Activated gamma-delta T cell (primary cell): Measurements from ENCODE around the gene IRF2BP2.

Experiments used
- DNase-seq: peaks from one replicate; lab custom pipeline; 2025; lab: John Stamatoyannopoulos, UW

Gene IRF2BP2

GRCh38 chr1:234634387-234634786, 24.4 kb upstream of the IRF2BP2 start:
- no peak for DNase-seq

DNA sequence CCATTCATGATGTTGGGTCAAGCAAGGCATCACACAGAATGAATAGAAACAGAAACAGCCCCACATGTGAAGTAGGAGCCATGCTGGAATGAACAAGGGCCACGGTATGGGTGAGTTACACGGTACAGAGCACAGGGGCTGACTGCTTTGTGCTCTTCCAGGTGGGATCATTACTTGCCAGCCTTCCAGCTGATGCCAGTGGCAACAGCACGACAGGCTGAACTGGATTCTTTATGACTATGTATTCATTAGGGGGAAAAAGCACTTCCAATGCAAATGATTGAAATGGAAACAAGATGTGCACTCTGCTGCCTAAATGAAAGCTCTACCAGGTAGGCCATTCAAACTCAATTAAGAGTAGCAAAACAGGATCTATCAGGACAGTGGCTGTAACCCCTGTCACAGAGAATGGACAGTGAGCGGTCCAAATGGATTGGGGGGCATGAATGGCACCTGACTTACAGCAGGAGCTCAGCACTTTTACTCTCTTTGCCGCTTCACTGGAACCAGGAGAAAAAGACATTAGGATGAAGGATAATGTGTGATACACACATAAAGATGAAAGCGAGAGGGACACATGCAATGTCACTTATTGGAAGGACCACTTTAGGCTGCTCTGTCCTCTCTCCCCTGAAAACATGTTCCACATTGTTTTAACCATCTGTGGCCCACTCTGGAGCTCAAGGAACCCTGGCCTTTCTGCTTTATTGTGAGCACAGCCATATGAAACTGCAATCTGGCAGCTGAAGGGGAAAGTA, 23.4 kb upstream of the IRF2BP2 start:
- no peak for DNase-seq

DNA sequence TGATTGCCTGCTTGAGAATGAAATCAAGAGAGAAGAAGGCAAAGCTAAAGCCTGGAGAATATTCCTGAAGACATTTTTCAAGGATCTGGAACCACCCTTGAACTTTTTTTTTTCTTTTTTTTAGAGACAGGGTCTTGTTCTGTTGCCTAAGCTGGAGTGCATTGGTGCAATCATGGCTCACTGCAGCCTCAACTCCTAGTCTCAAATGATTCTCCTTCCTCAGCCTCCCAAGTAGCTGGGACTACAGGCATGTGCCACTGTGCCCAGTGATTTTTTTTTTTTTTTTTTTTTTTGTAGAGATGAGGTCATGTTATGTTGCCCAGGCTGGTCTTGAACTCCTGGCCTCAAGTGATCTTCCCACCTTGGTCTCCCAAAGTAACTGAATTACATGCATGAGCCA, 22.2 kb upstream of the IRF2BP2 start:
- no peak for DNase-seq

GRCh38 chr1:234631721-234632125, 21.7 kb upstream of the IRF2BP2 start:
- no peak for DNase-seq

DNA sequence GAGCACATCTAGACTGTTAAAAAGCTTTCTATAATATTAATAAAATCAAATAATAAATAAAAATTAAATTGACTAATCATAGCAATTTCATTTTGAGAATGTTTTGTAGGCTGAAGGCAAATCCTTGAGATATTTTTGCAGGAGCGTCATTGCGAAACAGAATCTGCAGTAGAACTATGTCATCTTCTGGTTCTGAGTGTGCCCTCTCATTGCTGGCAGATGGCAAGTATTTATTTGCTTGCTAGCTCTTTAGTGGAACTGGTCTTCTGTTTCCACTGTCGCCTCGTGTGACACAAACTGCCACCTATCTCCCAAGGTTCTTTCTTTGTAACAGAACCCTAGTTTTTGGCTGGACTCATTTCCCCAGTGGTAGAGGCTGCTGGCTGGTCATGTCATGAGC, 19.0 kb upstream of the IRF2BP2 start:
- DNase-seq = no peak

DNA sequence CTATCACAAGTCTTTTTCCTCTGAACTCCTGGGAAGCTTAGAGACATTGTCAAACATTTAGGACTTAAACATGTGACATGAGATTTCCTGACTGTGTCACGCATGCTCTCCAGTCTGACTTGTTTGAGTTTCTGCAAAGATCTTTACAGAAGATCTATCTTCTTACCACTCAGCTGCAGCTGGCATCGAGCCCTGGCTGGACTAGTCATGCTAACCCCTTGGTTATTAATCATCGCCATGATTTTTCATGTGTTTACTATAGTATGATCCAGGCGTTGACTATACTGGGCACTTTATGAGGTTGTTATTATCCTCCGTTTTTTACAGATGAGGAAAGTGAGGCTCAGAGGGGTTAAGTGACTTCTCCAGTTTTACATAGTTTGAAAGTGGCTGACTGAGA, 18.1 kb upstream of the IRF2BP2 start:
- no peak for DNase-seq

GRCh38 chr1:234627009-234627950, 17.3 kb upstream of the IRF2BP2 start:
- no peak for DNase-seq

DNA sequence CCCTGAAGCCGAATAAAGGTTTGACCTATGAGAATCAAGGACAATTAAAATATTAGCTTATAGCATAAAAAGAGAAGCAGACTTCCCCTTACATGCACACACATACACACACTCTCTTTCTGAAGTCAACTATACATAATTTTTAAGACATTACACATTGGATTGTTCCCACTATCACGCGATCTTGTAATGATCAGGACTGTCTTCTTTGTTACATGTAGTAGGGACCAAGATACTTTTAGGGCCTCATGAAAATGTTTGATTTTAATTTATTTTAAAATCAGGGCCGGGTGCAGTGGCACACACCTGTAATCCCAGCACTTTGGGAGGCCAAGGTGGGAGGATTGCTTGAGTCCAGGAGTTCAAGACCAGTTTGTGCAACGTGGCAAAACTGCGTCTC, 16.4 kb upstream of the IRF2BP2 start:
- DNase-seq = no peak

- no peak for DNase-seq
Measured at GRCh38 chr1:234624724-234625117, 14.7 kb upstream of the IRF2BP2 start.

GRCh38 chr1:234621657-234622335, 11.8 kb upstream of the IRF2BP2 start:
- no peak for DNase-seq

- no peak for DNase-seq
Measured at GRCh38 chr1:234621127-234621468, 11.1 kb upstream of the IRF2BP2 start.

- no peak for DNase-seq
Measured at GRCh38 chr1:234620272-234621126, 10.5 kb upstream of the IRF2BP2 start.

GRCh38 chr1:234619794-234620247, 9.8 kb upstream of the IRF2BP2 start:
- DNase-seq = no peak

DNA sequence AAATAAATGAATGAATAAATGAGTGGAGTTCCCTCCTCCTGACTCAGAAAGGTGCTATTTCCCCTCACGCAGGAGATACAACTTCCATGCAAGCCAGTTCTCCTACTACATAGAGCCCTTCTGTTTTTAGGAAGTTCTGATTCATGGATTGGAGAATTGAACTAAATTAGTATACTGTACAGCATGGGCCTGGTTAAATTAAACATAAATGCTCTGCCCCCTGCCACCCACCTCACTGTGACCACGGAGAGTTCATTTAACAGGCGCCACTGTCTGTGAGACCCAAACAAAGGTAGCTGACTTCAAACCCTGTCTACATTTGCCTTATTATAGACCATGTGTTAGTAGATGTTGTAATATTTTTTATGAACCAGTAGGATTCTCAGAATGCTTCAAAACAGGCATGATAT, 9.1 kb upstream of the IRF2BP2 start:
- no peak for DNase-seq

GRCh38 chr1:234618737-234619049, 8.7 kb upstream of the IRF2BP2 start:
- no peak for DNase-seq

DNA sequence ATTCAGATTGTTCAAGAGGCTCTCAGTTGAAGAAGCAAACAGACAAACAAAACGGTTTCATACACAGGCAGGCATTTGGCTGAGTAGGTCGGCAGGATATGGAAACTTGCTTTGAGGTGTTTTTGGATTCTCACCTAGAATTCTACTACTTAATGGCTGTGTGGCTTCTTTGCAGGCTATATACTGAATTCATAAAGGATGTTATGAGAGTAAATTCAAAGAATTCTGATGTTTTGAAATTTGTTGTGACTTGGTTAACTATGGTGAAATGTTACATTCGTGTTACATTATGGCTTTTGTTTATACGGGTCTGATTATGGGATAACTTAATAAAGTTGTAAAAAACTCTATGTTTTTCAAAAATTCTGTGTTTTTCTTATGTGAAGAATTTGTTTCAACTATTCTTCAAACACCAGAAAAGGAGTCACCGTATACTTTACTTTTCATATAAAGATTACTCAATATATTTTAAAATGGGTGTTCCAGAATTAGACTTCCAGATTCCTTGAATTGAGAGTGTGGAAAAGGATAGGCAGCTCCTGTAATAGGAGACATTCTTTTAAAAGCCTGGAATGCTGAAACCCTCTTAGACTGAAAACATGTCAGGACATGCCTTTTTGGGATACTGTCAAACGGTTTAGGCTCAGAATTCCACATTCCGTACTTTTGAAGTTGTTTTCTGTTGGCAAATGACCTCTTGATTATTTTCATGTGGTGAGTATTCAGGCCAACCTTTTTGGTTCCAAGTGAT, 8.2 kb upstream of the IRF2BP2 start:
- no peak for DNase-seq

DNA sequence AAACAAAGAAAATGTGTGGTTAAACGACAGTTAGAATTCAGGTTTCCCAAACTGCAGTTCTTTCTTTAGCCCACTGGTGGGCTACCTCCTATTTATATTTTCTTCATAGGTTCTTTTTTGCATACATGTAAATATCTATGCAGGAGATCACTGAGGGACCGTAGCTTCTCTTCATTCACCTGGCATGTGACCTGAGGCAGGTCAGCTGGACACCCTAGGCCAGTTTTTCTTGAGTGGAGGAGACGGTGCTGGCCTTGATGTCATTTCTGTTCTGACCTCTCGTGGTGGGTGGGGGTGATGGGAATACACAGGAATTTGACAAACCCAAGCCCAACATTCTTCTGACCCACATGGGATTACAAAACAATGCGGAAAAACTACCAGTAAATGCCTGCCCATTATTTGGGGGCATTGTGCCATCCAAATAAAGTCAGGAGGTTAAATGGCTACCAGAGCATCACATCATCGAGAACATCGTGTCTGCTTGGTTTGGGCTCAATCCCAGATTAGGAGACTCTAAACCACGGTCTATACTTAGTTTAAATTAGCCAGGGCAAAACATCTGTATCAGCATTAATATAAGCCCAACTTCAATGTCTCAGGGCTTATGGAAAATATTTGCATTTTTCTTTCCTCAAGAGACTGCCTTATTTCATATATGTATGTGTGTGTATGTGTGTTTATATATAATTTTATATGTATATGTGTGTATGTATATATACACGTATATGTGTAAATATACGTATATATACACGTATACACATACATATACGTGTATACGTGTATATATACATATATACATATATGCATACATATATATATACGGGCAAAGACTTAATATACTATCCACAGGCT, 7.4 kb upstream of the IRF2BP2 start:
- no peak for DNase-seq

DNA sequence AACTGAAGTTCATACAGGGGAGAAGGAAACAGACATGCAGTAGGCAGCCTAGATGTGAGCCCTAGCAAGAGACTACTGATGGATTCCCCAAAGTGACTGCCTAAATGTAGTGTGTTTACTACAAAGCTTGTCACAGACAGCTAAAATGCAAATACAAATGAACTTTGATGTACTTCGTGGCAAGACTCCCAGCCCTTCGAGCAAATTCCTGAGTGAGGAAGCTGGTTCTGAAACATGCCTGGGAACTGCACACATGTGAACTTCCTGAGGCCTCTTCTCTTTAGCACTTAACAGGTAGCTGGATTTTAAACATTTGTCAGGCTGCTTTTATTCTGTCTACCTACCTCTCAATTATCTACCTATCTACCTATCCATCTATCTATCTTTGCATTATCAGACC, 6.7 kb upstream of the IRF2BP2 start:
- DNase-seq = no peak

DNA sequence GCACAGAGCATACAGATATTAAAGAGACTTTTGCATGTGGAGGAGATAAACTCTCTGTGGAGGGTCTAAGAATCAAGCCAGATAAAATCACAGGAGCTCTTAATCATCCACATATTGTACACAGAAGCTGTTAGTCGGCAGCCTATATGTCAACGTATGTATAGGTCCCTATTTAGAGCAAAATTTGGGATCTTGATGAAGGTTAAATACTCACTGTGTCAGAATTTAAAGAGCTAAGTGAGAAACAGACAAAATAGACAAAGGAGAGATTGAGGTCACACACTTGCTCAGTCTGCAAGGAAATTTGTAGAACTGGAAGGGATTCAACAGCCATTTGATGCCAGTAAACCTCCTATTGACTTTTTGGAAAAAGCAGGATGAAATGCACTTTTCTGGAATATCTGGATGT, 4.1 kb upstream of the IRF2BP2 start:
- DNase-seq = no peak
